ENCODE measurements around the gene CENPP. TPM values are rescaled to one million over a fixed set of nuclear protein-coding genes. Genes with fewer than 3 reads are reported as not detected.

CENPP gene
- total RNA-seq, 1 experiment from 2014 or later = 14.3 TPM

- Mint-ChIP-seq H3K27ac (no peak overlapping the region), H3K9me3 (peaks cover 12% of the 10 kb centered on the region), H3K4me1 (no peaks in the 10 kb centered on the region), H3K36me3 (no peaks in the 10 kb centered on the region), H3K27me3 (ENCODE audit: low read depth) (no peaks in the 10 kb centered on the region), H3K4me3 (no peak overlapping the region)
- DNase-seq (ENCODE audit: low spot score) (no peak), ATAC-seq (no peak)
- TF ChIP-seq FOXP4 (CRISPR knock-in tag; IDR thresholded peaks at IDR 0.05) (no peak), IRF1 (CRISPR knock-in tag; IDR thresholded peaks at IDR 0.05) (no peak), ZMAT4 (CRISPR knock-in tag; IDR thresholded peaks at IDR 0.05) (no peak), EMX1 (CRISPR knock-in tag; IDR thresholded peaks at IDR 0.05) (no peak), JUN (CRISPR knock-in tag; IDR thresholded peaks at IDR 0.05) (no peak), ESRRA (CRISPR knock-in tag; IDR thresholded peaks at IDR 0.05; ENCODE audit: borderline replicate concordance) (no peak), SP1 (CRISPR knock-in tag; conservative IDR thresholded peaks at IDR 0.05) (no peak), TEAD4 (CRISPR knock-in tag; IDR thresholded peaks at IDR 0.05) (no peak), SOX15 (CRISPR knock-in tag; IDR thresholded peaks at IDR 0.05) (no peak), OVOL2 (CRISPR knock-in tag; IDR thresholded peaks at IDR 0.05; ENCODE audit: borderline replicate concordance) (no peak), NFYB (CRISPR knock-in tag; conservative IDR thresholded peaks at IDR 0.05; ENCODE audit: low read depth) (no peak), ATF1 (CRISPR knock-in tag; IDR thresholded peaks at IDR 0.05) (no peak), ARID4B (CRISPR knock-in tag; IDR thresholded peaks at IDR 0.05; ENCODE audit: borderline replicate concordance) (no peak), CREB1 (CRISPR knock-in tag; IDR thresholded peaks at IDR 0.05) (no peak)
- ChIA-PET CTCF (interaction anchor here (0.6 kb wide), 1 partner anchor 24 kb away, joined by 3 read pairs; no protein-coding TSS in a partner anchor), POLR2A (no interaction called here)
Measured at GRCh38 chr9:92522983-92523970, 197.5 kb downstream of the CENPP start.

GRCh38 chr9:92524881-92525280, 199.1 kb downstream of the CENPP start:
- ChIA-PET POLR2A (no interaction called here), CTCF (no interaction called here)
- DNase-seq (ENCODE audit: low spot score) (no peak), ATAC-seq (no peak)
- Mint-ChIP-seq H3K27ac (no peak overlapping the region), H3K9me3 (peaks cover 9% of the 10 kb centered on the region), H3K36me3 (no peaks in the 10 kb centered on the region), H3K4me1 (no peaks in the 10 kb centered on the region), H3K27me3 (ENCODE audit: low read depth) (no peaks in the 10 kb centered on the region), H3K4me3 (no peak overlapping the region)
- no peak for TF ChIP-seq TP53 (CRISPR knock-in tag; IDR thresholded peaks at IDR 0.05)
- TF ChIP-seq FOXJ3 (CRISPR knock-in tag; IDR thresholded peaks at IDR 0.05; ENCODE audit: borderline replicate concordance) = no peak
- no peak for TF ChIP-seq ZNF138 (CRISPR knock-in tag; conservative IDR thresholded peaks at IDR 0.05)
- TF ChIP-seq EMX1 (CRISPR knock-in tag; IDR thresholded peaks at IDR 0.05) = no peak
- no peak for TF ChIP-seq ATF1 (CRISPR knock-in tag; IDR thresholded peaks at IDR 0.05)
